ENCODE measurements around the gene CDCA4. TPM values are rescaled to one million over a fixed set of nuclear protein-coding genes. Genes with fewer than 3 reads are reported as not detected.
A peak's percentile ranks its signal among the peaks of the same experiment; 100 is the strongest.
"Not testable (repeated sequence)": the region's sequence is repeated elsewhere in the genome, so short reads cannot be mapped to it uniquely, and the experiment has no call there.

Gene CDCA4
- 63.2 and 83.6 TPM in 2 replicates for total RNA-seq (2014; rRNA removed; shearing (Covaris generic))

- Histone ChIP-seq H3K27ac (peak within 1 kb of the TSS; percentile 91), H3K9me3 (replicated peaks) (0 out of 2 replicates have a peak, but pooled peaks cover 2% of the 10 kb centered on the region), H3K4me3 (peak within 1 kb of the TSS; percentile 97), H3K4me1 (replicated peaks) (peaks cover 69% of the 10 kb centered on the region), H3K36me3 (peaks cover 49% of the 10 kb centered on the region), H3K27me3 (replicated peaks) (no peaks in the 10 kb centered on the region)
- peak; percentile 94 for DNase-seq (ENCODE audit: low read depth in 1 of 2, low spot score in 2 of 2)
Measured at GRCh38 chr14:105020815-105021655, at the start of gene CDCA4. Gene CDCA4, minus strand, starts transcription at chr14:105021083. Its CDS starts 9,154 bp downstream, at chr14:105011929.

- no peak for DNase-seq (ENCODE audit: low read depth in 1 of 2, low spot score in 2 of 2)
- Histone ChIP-seq H3K27ac (no peak overlapping the region), H3K9me3 (replicated peaks) (no peaks in the 10 kb centered on the region)
Measured at GRCh38 chr14:105069871-105070759, 49.2 kb upstream of the CDCA4 start.

GRCh38 chr14:105069522-105069870 is 48.6 kb upstream of the CDCA4 start:
- no peak for DNase-seq (ENCODE audit: low read depth in 1 of 2, low spot score in 2 of 2)
- Histone ChIP-seq H3K9me3 (replicated peaks) (no peaks in the 10 kb centered on the region), H3K4me3 (no peak overlapping the region), H3K27me3 (replicated peaks) (peaks cover 10% of the 10 kb centered on the region), H3K4me1 (replicated peaks) (0 out of 2 replicates have a peak, but pooled peaks cover 5% of the 10 kb centered on the region), H3K36me3 (no peaks in the 10 kb centered on the region), H3K27ac (no peak overlapping the region)

More at GRCh38 chr14:105069871-105070759, 49.2 kb upstream of the CDCA4 start:
- Histone ChIP-seq H3K4me1 (replicated peaks) (0 out of 2 replicates have a peak, but pooled peaks cover 5% of the 10 kb centered on the region), H3K4me3 (no peak overlapping the region), H3K27me3 (replicated peaks) (peaks cover 10% of the 10 kb centered on the region), H3K36me3 (no peaks in the 10 kb centered on the region)

GRCh38 chr14:105068818-105069217 is 47.9 kb upstream of the CDCA4 start:
- Histone ChIP-seq H3K9me3 (replicated peaks) (no peaks in the 10 kb centered on the region), H3K4me1 (replicated peaks) (0 out of 2 replicates have a peak, but pooled peaks cover 5% of the 10 kb centered on the region), H3K36me3 (no peaks in the 10 kb centered on the region), H3K4me3 (no peak overlapping the region), H3K27me3 (replicated peaks) (peaks cover 10% of the 10 kb centered on the region), H3K27ac (no peak overlapping the region)
- DNase-seq (ENCODE audit: low read depth in 1 of 2, low spot score in 2 of 2), result no peak

- H3K4me3 ChIP-seq, result no peak overlapping the region
- H3K9me3 ChIP-seq (replicated peaks), result no peaks in the 10 kb centered on the region
- H3K27me3 ChIP-seq (replicated peaks), result peaks cover 8% of the 10 kb centered on the region
- DNase-seq (ENCODE audit: low read depth in 1 of 2, low spot score in 2 of 2), result peak in 1 of 2 experiments; percentile 36
- 0 out of 2 replicates have a peak, but pooled peaks cover 5% of the 10 kb centered on the region for H3K4me1 ChIP-seq (replicated peaks)
- no peaks in the 10 kb centered on the region for H3K36me3 ChIP-seq
- no peak overlapping the region for H3K27ac ChIP-seq
Measured at GRCh38 chr14:105067969-105068301, 47.1 kb upstream of the CDCA4 start.

GRCh38 chr14:105067140-105067968 is 46.5 kb upstream of the CDCA4 start:
- peak in 1 of 2 experiments; percentile 35 for DNase-seq (ENCODE audit: low read depth in 1 of 2, low spot score in 2 of 2)
- H3K36me3 ChIP-seq, result no peaks in the 10 kb centered on the region
- H3K27ac ChIP-seq, result no peak overlapping the region
- H3K4me3 ChIP-seq, result no peak overlapping the region
- H3K4me1 ChIP-seq (replicated peaks), result 0 out of 2 replicates have a peak, but pooled peaks cover 5% of the 10 kb centered on the region
- H3K9me3 ChIP-seq (replicated peaks), result no peaks in the 10 kb centered on the region
- H3K27me3 ChIP-seq (replicated peaks), result peaks cover 2% of the 10 kb centered on the region

DNA sequence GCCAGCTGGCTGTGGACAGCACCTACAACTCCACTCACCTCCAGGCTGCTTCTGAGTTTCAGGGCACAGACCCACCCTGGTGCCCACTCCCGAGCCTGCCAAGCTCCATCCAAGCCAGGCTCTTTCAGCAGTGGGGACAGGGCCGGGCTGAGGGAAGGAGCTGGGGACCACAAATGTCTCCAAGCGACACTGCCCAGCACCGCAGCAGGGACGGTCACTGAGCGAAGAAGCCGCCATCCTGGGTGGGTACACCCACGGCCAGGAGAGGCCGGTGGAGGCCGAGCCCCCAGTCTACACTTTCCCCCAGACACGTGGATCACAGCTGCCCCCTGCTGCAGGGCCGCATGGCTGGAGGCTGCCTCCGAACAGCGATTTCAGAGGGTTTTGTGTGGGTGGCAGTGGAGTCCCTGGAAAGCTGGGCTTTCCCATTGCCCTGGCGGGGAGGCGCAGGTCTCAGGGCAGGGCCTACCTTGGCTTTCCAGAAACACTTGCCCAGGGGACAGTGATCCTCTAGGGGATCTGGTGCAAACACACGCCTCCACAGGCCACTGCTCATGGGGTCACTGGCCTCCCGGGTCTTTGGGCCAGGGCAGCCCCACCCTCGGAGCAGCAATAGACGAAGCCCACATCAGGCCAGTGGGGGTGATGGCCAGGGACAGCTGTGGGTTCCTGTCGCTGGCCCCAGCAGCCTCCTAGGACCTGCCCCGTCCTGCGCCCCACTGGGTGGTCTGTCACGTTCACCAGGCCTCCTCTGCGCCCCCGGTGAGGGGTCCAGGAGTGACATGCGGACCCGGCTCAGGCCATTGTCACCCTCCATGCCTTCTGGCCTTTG is 45.6 kb upstream of the CDCA4 start:
- no peaks in the 10 kb centered on the region for H3K36me3 ChIP-seq
- no peaks in the 10 kb centered on the region for H3K9me3 ChIP-seq (replicated peaks)
- no peak for DNase-seq (ENCODE audit: low read depth in 1 of 2, low spot score in 2 of 2)
- H3K4me1 ChIP-seq (replicated peaks), result 0 out of 2 replicates have a peak, but pooled peaks cover 5% of the 10 kb centered on the region
- H3K4me3 ChIP-seq, result no peak overlapping the region
- H3K27ac ChIP-seq, result no peak overlapping the region
- no peaks in the 10 kb centered on the region for H3K27me3 ChIP-seq (replicated peaks)

DNA sequence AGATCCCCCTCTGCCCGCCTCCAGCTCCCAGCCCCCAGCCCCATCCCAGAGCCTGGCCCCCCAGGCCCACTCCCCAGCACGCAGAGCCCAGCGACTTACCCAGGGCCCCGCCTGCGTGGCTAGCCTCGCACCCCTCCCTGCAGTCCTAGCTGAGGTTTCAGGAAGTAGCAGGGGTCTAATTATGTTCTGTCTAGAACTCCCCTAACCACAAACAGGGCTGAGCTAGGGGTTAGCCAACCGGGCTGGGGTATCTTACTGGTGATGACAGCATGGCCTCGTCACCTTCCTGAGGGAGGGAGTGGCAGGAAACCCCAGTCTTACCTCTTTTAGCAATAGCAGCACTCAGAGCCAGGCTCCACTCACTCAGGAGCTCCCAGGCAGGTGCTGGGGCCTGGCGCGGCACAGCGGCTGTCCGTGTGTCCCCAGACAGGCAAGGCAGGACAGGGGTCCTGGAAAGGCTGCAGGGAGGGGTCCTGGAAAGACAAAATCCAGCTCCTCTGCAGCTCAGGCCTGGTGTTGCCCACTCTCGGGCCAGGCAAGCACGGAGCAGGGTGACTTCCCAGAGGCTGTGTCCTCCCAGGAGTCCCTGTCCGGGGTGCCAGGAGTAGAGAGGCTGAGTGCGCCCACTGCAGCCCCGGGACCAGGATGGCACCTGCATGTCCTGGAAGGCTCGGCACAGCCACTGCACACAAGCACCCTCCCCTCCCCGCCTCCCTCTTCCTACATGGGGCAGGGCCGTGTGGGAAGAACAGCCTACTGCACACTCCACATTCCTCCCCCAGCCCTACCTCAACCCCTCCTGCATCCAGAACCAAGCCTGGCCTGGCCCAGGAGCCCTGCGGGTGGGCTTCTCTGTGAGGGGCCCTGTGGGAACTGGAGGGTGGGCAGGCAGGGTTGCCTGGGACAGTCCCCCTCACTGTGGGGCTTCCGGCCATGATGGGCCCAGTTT is 44.7 kb upstream of the CDCA4 start, which contains the start of gene GPR132:
GPR132 (minus strand) TSS at position 151 of the 949 bp plus-strand sequence. CDS start 10,010 bp downstream, outside the sequence.
- peak in 1 of 2 experiments; percentile 38 for DNase-seq (ENCODE audit: low read depth in 1 of 2, low spot score in 2 of 2)
- 0 out of 2 replicates have a peak, but pooled peaks cover 5% of the 10 kb centered on the region for H3K4me1 ChIP-seq (replicated peaks)
- H3K4me3 ChIP-seq, result no peak within 1 kb of the TSS
- no peaks in the 10 kb centered on the region for H3K36me3 ChIP-seq
- no peak within 1 kb of the TSS for H3K27ac ChIP-seq
- H3K27me3 ChIP-seq (replicated peaks), result no peaks in the 10 kb centered on the region
- H3K9me3 ChIP-seq (replicated peaks), result no peaks in the 10 kb centered on the region

GRCh38 chr14:105064721-105065143 is 43.8 kb upstream of the CDCA4 start:
- Histone ChIP-seq H3K9me3 (replicated peaks) (no peaks in the 10 kb centered on the region), H3K27me3 (replicated peaks) (no peaks in the 10 kb centered on the region), H3K27ac (no peak overlapping the region), H3K36me3 (no peaks in the 10 kb centered on the region), H3K4me1 (replicated peaks) (no peaks in the 10 kb centered on the region), H3K4me3 (no peak overlapping the region)
- DNase-seq (ENCODE audit: low read depth in 1 of 2, low spot score in 2 of 2), result no peak

DNA sequence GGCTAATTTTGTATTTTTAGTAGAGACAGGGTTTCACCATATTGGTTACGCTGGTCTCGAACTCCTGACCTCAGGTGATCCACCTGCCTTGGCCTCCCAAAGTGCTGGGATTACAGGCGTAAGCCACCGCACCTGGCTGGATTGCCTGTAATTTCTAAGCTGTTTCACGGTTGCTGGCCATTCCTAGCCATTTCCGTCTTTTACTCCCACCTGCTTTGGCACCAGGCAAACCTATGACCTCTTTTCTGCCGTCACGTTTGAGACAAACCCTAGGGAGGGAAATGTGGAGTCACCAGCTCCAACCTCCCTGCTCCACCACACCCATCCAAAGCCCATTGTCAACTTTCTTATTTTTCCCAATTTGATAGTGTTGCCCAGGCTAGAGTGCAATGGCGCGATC is 43.1 kb upstream of the CDCA4 start:
- Histone ChIP-seq H3K27ac (no peak overlapping the region), H3K9me3 (replicated peaks) (no peaks in the 10 kb centered on the region), H3K27me3 (replicated peaks) (no peaks in the 10 kb centered on the region), H3K4me1 (replicated peaks) (no peaks in the 10 kb centered on the region), H3K4me3 (no peak overlapping the region), H3K36me3 (no peaks in the 10 kb centered on the region)
- no peak for DNase-seq (ENCODE audit: low read depth in 1 of 2, low spot score in 2 of 2)

- H3K4me1 ChIP-seq (replicated peaks); H3K27ac ChIP-seq; H3K4me3 ChIP-seq; H3K36me3 ChIP-seq; H3K9me3 ChIP-seq (replicated peaks); H3K27me3 ChIP-seq (replicated peaks); DNase-seq (ENCODE audit: low read depth in 1 of 2, low spot score in 2 of 2): not testable (repeated sequence)
Measured at GRCh38 chr14:105063506-105063905, 42.6 kb upstream of the CDCA4 start.

Data from SJSA1 (cell line).